Measurements from ENCODE around the gene TBCD.
"Not testable (repeated sequence)": the region's sequence is repeated elsewhere in the genome, so short reads cannot be mapped to it uniquely, and the experiment has no call there.

The TBCD gene

DNA sequence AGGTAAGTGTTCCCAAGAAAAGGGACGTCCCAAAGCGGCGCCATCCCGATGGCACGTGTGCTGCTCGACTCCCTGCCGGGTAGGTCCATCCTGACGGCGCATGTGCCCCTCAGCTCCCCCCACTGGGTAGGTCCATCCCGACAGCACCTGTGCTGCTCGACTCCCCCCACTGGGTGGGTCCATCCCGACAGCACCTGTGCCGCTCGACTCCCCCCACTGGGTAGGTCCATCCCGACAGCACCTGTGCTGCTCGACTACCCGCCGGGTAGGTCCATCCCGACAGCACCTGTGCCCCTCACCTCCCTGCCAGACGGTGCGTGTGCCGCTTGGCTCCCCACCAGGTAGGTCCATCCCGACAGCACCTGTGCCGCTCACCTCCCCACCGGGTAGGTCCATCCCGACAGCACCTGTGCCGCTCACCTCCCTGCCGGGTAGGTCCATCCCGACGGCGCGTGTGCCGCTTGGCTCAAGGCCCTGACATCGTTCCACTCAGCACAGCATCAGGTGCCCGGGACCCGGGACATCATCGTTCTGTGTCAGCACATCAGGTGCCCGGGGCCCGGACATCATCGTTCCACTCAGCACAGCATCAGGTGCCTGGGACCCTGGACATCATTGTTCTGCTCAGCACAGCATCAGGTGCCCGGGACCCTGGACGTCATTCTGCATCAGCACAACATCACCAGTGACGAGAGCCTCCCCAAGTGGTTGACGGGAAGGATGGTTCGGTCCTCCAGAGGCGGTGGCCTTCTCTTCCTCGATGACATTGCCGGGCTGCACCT is 22.2 kb upstream of the TBCD start:
- FAIRE-seq = no peak

DNA sequence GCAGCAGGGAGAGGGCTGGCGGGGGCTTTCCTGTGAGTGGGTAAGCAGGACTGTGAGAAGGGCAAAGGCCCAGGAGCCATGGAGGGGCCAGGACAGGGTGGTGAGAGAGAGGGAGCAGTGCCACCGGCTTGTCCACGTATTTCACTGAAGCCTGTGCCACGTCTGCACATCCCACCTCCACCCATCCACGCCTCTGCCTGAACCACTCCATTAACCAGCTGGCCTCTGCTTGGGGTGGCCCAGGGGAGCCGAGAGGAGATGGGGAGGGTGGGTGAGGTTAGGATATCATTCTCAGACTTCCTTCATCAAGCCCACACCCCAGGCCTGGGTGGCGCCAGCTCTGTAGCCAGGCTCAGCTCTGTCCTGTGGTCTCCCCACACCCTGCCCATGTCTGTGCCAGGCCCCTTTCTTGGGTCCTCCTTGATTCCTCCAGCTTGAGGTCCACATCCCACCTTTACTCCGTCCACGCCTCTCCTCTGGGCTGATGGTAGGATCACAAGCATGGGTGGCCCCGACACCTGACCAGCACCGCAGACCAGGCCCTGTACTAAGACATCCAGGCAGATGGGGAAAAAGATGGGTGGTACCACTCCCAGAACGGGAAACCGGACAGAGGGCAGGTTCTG is 19.6 kb upstream of the TBCD start:
- FAIRE-seq = no peak

DNA sequence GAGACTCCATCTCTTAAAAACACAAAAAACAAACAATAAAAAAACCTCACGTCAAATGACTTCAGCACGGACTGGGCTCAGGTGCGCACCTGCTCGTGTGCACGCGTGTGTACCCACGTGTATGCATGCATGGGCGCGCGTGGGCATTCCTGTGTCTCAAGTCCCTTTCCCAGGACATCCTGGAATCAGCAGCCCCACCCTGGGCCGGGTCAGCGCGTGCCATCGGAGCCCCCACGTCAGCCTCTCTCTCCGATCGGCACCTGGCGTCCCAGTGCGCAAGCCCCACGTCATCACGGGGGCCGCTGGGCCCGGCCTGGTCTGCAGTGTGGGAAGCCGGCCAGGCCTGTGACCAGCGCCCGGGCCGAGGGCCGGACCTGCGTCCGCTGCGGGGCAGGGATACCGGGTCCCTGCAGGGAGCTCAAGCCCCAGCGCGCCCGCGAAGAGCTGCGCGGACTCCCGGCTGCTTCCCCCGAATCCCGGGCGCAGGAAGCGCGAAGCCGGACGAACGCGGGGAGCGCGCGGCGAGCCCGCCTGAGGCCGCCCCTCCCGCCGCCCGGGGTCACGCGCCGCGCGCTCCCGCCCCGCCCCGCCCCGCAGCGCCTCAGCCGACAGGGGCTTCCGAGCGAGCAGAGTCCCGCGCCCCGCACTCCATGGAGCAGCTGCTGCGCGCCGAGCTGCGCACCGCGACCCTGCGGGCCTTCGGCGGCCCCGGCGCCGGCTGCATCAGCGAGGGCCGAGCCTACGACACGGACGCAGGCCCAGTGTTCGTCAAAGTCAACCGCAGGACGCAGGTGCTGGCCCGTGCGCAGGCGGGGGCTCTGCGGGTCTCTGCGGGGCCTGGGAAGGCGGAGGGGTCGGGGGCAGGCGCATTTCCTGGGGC is 16.6 kb upstream of the TBCD start, which contains the start of gene FN3K:
Gene FN3K (plus strand): TSS at position 629 of the 880 bp plus-strand sequence. CDS start 22 bp downstream, at position 651.
- FAIRE-seq = no peak

DNA sequence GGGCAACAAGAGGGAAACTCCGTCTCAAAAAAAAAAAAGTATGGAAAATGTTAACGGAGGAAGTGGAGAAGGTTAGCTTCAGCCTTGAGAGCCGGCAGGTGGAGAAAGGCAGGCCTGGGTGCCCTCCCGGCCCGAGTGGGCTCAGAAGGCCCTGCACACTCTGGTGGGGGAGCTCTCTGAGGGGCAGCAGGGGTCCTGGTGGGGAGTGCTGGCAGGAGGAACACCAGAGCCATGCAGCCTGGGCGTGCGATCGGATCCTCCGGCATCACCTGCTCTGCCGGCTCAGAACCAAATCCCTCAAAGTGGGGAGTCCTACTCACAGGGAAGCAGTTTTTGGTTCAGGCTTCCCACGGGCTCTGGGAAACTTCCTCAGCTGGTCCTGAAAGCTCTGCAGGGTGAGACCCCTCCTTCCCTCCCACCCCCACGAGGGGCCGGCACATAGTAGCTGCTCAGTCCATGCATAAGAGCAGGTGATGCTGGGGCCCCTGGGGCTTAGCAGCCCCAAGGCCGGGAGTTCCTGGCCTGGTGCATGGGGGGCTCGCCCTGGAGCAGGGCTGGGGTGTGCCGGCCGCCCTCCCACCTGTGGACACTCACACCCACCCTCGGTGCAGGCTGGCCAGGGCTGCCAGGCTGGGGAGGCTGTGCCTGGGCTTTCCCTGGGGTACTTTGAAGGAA is 15.2 kb upstream of the TBCD start:
- FAIRE-seq = no peak

DNA sequence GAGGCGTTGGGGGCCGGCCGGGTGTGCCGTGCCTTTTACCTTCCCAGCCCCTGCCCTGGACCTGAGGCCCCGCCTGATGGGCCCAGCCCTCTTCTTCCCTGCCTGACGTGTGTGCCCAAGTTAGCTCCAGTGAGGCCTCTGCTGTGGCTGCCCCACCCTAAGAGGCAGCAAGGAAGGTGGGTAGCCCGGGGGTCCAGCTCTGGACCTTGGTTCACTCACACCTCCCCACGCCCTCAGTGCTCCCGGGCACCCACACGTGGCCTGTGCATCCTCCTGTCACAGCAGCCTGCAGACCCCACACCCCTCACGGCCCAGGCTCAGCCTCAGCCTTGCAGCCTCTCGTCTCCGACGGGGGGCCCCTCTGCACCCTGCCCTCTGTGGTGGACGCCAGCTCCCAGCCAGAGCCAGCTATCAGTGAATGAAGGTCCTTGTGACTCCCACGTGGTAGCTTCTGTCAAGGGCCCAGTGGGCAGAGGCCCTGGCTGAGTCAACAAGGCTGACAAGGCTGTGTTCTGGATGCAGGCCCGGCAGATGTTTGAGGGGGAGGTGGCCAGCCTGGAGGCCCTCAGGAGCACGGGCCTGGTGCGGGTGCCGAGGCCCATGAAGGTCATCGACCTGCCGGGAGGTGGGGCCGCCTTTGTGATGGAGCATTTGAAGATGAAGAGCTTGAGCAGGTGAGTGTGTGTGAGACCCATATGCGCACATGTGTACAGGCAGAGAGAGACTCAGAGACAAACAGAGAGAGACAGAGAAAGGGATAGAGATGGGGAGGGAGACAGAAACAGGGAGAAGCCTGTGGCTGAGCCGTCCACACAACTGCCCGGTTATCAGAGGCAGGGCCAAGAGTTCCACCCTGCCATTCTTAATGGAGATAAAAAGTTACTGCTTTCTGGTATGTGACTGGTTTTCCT is 13.6 kb upstream of the TBCD start:
- no peak for FAIRE-seq

DNA sequence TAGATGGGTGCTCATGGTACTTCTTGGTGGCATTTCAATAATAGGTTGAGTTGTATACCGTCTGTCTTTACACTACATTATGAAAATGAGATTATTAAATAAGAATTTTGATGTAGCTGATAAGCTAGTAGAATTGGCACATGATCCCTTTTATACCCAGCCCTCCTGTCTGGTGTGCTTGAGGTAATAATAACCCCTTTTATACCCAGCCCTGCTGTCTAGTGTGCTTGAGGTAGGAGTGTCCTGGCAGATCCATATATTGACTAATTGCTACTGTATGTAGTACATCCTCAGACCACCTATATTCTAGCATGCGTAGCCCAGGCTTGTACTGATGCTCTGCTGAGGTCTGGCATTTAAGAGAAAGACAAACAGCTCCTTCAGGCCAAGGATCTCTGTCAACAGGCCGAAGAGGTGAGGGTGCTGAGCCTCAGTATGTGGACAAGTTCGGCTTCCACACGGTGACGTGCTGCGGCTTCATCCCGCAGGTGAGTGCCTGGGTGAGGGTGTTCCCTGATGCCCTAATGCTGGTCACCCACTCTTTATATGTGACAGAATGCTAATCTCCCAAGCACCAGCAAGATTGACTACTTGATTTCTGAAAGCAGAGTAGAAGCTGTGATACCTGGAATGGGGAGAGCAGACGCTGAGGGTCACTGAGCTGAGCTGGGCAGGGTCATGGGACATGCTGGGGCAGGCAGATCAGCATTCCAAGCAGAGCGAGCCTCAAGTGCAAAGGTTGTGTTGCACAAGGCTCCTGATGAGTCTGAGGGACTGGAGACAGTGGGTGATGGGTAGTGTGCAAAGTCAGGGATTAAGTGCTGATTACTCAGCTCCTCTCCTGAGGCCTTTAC is 10.7 kb upstream of the TBCD start:
- no peak for FAIRE-seq

DNA sequence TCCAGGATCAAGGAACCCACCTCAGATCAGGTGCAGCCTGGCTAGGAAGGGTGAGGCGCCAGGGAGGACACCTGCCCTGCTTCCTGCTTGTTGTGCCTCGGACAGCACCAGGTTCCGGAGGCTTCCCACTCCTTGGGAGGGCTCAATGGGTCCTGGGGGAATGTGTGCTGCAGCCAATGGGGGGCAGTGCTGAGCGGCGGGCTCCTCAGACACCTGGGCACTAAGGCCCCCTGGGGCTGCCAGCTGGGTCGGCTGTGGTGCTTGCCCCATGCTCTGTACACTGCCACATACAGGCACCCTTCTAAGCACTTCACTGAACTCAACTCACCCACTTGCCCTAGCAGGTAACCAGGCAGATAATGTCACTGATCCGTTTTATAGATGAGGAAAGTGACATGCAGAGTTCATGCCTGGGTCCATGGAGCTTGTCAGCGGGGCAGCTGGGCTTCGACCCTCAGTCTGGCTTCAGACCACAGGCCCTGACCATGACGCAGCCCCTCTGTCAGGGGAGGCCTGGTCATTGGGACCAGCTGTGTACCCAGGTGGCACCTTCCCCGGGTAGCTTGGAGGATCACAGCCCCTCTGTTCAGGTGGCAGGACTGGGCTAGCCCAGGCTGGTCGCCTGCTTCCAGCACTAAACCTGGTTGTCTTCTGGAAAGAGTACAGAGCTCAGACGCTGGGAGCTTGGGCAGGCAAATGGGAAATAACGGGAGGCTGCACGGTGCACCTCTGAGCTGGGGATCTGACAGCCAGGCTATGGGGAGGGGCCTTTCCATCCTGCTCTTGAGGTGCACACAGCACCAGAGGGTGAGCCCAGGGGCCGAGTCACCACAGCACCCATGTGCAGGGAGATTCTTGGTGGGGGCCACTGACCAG is 8.3 kb upstream of the TBCD start:
- no peak for FAIRE-seq

DNA sequence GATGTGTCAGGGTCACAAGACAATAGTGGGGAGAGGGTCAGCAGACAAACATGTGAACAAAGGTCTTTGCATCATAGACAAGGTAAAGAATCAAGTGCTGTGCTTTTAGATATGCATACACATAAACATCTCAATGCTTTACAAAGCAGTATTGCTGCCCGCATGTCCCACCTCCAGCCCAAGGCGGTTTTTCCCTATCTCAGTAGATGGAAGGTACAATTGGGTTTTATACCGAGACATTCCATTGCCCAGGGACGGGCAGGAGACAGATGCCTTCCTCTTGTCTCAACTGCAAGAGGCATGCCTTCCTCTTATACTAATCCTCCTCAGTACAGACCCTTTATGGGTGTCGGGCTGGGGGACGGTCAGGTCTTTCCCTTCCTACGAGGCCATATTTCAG is 7.1 kb upstream of the TBCD start:
- not testable (repeated sequence) for FAIRE-seq

DNA sequence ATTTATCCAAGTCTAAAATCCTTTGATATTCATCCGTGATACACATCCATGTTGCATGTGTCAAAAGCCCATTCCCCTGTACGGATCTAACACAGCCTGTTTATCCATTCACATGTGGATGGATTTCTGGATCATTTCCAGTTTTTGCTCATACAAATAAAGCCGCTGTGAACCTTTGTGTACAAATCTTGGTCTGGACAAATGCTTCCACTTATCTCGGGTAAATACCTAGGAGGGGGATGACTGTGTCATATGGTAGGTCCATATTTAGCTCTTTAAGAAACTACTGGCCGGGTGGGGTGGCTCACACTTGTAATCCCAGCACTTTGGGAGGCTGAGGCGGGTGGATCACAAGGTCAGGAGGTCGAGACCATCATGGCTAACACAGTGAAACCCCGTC is 6.3 kb upstream of the TBCD start:
- no peak for FAIRE-seq

DNA sequence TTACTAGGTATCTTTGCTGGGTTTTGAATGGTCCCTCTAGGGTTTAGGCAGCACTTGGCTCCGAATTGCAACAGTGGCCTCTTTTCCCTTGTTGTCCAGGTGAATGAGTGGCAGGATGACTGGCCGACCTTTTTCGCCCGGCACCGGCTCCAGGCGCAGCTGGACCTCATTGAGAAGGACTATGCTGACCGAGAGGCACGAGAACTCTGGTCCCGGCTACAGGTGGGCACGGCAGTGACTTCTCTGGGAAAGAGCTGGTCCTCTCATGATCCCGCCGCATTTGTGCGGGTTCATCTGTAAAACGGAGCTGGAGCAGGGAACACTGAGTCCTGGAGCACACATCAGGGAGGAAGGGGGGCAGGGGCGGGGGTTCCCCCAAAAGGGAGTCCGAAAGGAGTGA is 3.1 kb upstream of the TBCD start:
- FAIRE-seq = no peak

DNA sequence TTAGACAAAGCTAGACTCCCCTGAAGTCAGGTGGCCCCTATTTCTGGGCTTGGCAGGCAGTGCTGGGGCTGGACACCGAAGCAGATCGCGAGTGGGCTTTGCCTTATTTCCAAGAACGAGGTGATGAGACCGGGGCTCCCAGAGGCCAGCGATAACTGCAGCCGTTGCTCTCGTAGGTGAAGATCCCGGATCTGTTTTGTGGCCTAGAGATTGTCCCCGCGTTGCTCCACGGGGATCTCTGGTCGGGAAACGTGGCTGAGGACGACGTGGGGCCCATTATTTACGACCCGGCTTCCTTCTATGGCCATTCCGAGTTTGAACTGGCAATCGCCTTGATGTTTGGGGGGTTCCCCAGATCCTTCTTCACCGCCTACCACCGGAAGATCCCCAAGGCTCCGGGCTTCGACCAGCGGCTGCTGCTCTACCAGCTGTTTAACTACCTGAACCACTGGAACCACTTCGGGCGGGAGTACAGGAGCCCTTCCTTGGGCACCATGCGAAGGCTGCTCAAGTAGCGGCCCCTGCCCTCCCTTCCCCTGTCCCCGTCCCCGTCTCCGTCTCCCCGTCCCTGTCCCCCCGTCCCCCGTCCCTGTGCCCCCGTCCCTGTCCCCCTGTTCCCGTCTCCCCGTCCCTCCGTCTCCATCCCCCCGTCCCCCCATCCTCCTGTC is 1.5 kb upstream of the TBCD start:
- no peak for FAIRE-seq

DNA sequence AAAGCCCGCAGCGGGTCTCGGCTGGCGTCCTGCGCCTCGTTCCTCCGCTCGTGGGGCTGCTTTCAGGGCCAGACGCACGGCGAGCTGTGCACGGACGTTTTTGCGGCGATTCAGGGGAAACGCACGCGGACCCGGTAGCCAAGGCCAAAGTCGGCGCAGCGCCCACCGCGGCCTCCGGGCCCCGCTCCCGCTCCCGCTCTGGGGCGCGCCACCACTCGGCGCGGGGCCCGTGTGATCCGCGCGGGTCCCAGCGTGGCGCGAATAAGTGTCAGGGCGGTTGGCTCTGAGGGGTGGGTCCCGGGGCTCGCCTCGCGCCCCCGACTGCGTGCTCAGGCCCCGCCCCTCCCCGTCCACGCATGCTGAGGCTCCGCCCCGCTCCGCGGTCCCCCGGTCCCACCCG is 694 bp upstream of the TBCD start:
- FAIRE-seq = no peak

DNA sequence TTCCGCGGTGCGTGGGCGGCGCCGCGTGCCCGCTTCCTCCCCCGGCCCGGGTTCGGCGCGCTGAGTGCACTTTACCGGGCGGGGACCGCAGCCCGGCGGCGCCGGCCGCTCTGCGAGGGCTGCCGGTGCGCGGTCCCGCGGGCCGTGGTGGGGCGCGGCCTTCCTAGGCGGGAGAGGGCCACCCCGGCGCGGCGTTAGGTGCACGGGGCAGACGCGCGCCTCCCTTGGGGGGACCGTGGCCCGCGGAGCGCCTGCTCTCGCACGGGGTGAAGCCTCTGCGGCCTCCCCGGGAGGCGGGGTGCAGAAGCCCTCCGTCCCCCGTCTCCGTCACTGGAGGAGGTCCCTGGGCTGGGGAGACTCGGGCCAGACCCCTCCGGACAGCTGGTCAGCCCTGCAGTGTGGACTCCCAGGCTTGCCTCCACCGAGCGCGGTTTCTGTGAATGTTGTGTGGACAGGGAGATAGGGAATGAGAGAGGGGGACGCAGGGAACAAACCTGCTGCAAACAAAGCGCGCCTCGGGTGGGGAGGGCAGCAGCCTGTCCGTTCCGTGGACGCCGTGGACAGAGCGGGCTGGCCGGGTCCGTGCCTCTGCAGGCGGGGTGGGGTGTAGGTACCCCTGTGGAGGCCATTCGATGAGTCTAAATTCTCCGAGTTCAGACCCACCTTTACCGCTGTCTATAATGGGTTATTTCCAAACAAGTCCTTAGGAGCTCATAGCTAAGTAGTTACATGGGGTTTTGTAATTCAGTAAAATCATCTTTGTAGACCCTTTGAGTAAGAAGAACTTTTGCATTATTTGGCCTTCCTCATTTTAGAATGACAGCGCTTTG is 721 bp downstream of the TBCD start:
- FAIRE-seq = no peak

DNA sequence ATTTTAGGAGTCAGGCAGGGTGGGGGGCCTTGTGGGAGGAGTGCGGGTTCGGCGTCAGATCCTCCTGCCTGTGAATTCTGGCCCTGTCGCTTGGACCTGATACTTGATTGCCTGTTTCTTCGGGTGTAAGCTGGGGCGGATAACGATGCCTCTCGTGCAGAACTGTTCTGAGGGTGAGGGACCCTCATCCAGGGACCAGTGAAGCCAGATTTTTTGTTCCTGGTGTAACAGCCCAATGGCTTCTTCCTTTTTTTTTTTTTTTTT is 1.3 kb downstream of the TBCD start:
- FAIRE-seq = no peak

DNA sequence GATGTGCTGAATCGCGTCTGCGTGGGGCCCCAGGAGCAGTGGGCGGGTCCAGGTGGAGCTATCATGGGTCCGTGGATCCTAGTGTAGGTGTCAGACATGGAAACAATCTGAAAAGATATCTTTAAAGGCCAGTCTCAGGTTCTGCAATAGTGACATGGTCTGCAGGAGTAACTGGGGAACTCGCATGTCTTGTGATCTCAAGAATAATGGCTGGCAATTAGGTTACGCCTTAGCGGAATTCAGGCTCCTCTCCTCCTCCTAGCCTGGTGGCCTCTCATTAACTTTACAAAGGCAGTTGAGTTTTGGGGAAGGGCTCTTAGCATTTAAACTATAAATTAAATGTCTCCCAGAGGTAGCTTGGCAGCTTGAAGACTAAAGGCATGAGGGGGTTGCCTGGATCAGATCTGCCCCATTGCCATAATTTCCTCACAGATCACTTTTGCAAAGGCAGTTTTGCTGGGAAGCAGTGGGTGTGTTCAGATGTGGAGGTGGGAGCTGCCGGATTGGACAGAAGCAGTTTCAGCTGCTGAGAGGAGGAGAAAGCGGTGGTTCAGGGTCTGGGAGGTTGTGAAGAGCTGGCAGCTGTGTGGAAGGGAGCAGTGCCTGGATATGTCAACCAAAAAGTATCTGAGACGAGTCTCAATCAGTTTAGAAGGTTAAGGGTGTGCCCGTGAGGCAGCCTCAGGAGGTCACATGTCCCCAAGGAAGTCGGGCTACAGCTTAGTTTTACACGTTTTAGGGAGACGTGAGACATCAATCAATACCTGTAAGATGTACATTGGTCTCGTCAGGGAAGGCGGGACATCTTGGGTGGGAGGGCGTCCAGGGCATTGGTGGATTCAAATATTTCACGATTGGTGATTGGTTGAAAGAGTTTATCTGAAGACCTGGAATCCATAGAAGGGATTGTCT is 2.7 kb downstream of the TBCD start:
- FAIRE-seq = no peak

DNA sequence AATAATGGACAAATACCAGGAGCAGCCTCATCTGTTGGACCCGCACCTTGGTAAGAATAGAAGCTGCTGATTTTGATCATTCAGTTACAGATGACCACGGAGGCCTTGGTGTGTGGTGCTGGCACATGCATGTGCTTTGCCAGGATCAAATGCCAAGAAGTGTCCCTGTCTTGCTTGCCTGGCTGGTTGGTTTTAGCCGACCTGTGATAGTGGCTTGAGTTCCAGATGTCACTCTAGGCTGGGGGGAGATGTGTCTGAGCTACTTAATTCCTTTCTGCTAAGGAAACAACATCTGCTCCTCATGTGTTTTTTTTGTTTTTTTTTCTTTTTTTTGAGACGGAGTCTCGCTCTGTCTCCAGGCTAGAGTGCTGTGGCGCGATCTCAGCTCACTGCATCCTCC is 4.3 kb downstream of the TBCD start:
- no peak for FAIRE-seq

DNA sequence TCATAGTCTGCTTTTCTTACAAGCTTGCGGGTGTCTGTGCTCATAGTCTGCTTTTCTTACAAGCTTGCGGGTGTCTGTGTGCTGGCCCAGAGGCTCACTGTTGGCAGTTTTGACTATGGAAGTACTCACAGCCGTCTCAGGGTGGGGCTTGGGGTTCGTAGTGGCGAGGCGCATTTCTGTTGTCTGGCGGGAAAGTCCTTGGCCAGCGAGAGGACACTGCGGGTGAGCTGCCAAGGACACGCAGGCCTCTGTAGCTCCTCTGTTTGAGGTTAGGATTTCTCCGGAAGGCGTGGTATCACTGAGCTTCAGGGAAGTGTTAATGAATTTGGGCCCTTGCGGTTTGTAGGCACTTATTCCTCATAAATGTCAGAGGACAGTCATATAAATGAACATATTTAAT is 13.5 kb downstream of the TBCD start:
- FAIRE-seq = no peak

Measured in endometrium (tissue), 2 donors.